GM18519 (cell line): ENCODE data around the gene LETM1.

Experiments used
- ATAC-seq: cut with Tn5 transposase; IDR thresholded peaks from one replicate; pipeline ENCODE4 v1.9.1; 2021; ENCODE audit warnings: mild to moderate bottlenecking, moderate library complexity; ENCODE audit not compliant: unreplicated experiment, low FRiP score

Gene LETM1

GRCh38 chr4:1797298-1797860 is 58.6 kb downstream of the LETM1 start:
- ATAC-seq = no peak

- no peak for ATAC-seq
Measured at GRCh38 chr4:1796486-1797204, 59.3 kb downstream of the LETM1 start.

- ATAC-seq = no peak
Measured at GRCh38 chr4:1795299-1796195, 60.4 kb downstream of the LETM1 start.

GRCh38 chr4:1794809-1795298 is 61.1 kb downstream of the LETM1 start:
- ATAC-seq = no peak

- no peak for ATAC-seq
Measured at GRCh38 chr4:1793940-1794808, 61.8 kb downstream of the LETM1 start.

- ATAC-seq = no peak
Measured at GRCh38 chr4:1793496-1793840, 62.5 kb downstream of the LETM1 start.

- ATAC-seq = no peak
Measured at GRCh38 chr4:1792832-1793495, 63.0 kb downstream of the LETM1 start, which contains the start of gene FGFR3. TSS of gene FGFR3 (plus strand) at chr4:1793293. CDS start at chr4:1793935, 642 bp downstream.

GRCh38 chr4:1792158-1792831 is 63.7 kb downstream of the LETM1 start:
- ATAC-seq = no peak

- ATAC-seq = no peak
Measured at GRCh38 chr4:1790005-1790404, 66.0 kb downstream of the LETM1 start.

GRCh38 chr4:1789552-1789951 is 66.4 kb downstream of the LETM1 start:
- ATAC-seq = no peak

- no peak for ATAC-seq
Measured at GRCh38 chr4:1788254-1788973, 67.5 kb downstream of the LETM1 start.

GRCh38 chr4:1787411-1788077 is 68.4 kb downstream of the LETM1 start:
- ATAC-seq = no peak

GRCh38 chr4:1786544-1787362 is 69.2 kb downstream of the LETM1 start:
- no peak for ATAC-seq

GRCh38 chr4:1785592-1785991 is 70.4 kb downstream of the LETM1 start:
- ATAC-seq = no peak

- ATAC-seq = no peak
Measured at GRCh38 chr4:1784789-1785591, 71.0 kb downstream of the LETM1 start.

- ATAC-seq = no peak
Measured at GRCh38 chr4:1784395-1784788, 71.6 kb downstream of the LETM1 start.
